WERI-Rb-1 (cell line): Measurements from ENCODE around the gene SPINT3.

ENCODE experiments used
- DNase-seq: peaks from one replicate; pipeline ENCODE4 v3.0.0-alpha.2; 2020
- H3K27ac ChIP-seq: fragments of 250-450 bp; sonication (Bioruptor Pico); 2 replicates; pipeline ENCODE4 v1.5.1; 2020; ENCODE audit warnings: mild to moderate bottlenecking, moderate library complexity
- H3K27me3 ChIP-seq: fragments of 250-450 bp; sonication (Bioruptor Pico); 2 replicates; pipeline ENCODE4 v1.5.1; 2021; ENCODE audit warnings: mild to moderate bottlenecking, low read depth, moderate library complexity; ENCODE audit not compliant: insufficient read depth, severe bottlenecking
- H3K36me3 ChIP-seq: fragments of 250-450 bp; sonication (Bioruptor Pico); 2 replicates; pipeline ENCODE4 v1.5.1; 2020; ENCODE audit warnings: mild to moderate bottlenecking, moderate library complexity
- H3K4me3 ChIP-seq: 2 replicates; pipeline ENCODE4 v1.5.1; 2011; ENCODE audit warnings: low read depth, mild to moderate bottlenecking, control low read depth, low read length
- H3K9me3 ChIP-seq: fragments of 250-450 bp; sonication (Bioruptor Pico); 2 replicates; pipeline ENCODE4 v1.5.1; 2021; ENCODE audit warnings: mild to moderate bottlenecking, moderate library complexity; ENCODE audit not compliant: severe bottlenecking
- TF ChIP-seq, protein P1 (sequence below): IDR thresholded peaks from 2 replicates; pipeline ENCODE4 v1.5.1; 2011; ENCODE audit warnings: low read depth, mild to moderate bottlenecking, control low read depth, inconsistent platforms, low read length

Gene SPINT3

DNA sequence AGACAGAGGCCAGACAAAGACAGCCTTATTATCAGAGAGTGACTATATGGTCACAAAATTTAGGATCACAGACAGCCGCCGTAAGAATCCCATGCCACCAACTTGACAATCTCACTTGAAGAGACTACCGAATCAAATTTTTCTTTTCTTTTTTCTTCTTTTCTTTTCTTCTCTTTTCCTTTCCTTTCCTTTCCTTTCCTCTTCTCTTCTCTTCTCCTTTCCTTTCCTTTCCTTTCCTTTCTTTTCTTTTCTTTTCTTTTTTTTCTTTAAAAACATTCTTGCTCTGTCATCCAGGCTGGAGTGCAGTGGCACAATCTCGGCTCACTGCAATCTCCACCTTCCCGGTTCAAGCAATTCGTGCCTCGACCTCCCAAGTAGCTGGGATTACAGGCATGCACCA is 33.0 kb upstream of the SPINT3 start:
- Histone ChIP-seq H3K36me3 (no peaks in the 10 kb centered on the region), H3K27ac (no peak overlapping the region), H3K4me3 (no peak overlapping the region), H3K9me3 (peaks cover 3% of the 10 kb centered on the region), H3K27me3 (peaks cover 3% of the 10 kb centered on the region)
- DNase-seq: no peak
- TF ChIP-seq, protein P1, sequence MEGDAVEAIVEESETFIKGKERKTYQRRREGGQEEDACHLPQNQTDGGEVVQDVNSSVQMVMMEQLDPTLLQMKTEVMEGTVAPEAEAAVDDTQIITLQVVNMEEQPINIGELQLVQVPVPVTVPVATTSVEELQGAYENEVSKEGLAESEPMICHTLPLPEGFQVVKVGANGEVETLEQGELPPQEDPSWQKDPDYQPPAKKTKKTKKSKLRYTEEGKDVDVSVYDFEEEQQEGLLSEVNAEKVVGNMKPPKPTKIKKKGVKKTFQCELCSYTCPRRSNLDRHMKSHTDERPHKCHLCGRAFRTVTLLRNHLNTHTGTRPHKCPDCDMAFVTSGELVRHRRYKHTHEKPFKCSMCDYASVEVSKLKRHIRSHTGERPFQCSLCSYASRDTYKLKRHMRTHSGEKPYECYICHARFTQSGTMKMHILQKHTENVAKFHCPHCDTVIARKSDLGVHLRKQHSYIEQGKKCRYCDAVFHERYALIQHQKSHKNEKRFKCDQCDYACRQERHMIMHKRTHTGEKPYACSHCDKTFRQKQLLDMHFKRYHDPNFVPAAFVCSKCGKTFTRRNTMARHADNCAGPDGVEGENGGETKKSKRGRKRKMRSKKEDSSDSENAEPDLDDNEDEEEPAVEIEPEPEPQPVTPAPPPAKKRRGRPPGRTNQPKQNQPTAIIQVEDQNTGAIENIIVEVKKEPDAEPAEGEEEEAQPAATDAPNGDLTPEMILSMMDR: no peak

DNA sequence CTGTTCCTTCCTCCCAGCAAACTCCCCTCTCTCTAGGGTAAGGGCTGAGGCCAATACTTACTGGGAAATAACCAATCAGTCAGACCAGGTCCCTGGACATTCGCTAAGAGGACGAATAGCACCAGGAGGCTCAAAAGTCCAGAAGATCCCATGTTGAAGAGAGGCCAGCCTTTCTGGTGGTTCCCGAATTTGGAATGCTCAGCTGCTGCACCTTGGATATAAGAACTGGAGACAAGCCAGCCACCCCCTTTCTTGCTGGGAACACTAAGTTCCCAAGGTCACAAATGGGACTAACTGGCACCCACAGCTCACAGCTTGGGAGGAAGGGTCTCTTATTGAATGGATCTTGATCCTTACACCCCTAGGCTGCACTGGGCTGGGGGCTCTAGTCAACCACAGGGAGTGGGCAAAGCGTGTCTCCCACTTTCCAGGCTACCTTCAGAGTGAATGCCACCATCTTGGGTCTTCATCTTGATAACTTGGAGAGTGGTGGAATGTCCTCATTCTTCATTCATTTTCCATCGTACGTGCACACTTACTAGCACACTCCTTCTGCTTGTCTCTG is 31.9 kb upstream of the SPINT3 start, which contains the start of gene EPPIN:
Gene EPPIN (minus strand): TSS at position 196 of the 565 bp plus-strand sequence. CDS start 44 bp downstream, at position 152.
- H3K27me3 ChIP-seq: peaks cover 3% of the 10 kb centered on the region
- H3K4me3 ChIP-seq: no peak within 1 kb of the TSS
- TF ChIP-seq, protein P1: no peak

DNA sequence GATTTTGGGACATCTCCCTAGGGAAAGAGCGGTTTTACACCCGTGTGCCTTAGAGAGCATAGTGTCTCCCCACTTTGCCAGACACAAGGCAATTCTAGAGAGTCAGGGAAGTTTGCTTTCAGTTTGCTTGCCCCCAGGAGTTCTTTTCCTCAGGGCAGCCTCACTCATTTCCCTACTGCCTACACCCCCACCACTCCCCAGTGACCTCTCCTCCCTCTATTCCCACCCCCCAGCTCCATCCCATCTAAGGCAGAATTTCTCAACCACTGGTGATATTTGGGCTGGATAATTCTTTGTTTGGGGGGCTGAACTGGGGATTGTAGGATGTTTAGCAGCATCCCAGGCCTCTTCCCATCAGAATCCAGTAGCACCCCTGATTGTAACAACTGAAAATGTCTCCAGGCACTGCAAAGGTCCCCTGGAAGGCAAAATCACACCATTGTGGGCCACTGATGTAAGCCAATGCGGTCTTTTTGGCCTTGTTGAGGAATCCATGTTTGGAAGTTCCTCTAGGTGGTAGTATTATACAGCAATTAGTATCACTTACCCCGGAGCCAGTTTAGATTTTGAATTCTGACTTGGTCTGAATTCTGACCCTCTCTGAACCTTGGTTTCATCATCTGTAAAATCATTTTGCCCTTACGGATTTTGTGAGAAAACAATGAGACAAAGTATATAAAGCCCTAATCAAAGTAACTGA is 30.5 kb upstream of the SPINT3 start:
- Histone ChIP-seq H3K27me3 (peaks cover 3% of the 10 kb centered on the region), H3K4me3 (no peak overlapping the region), H3K27ac (no peak overlapping the region), H3K36me3 (no peaks in the 10 kb centered on the region), H3K9me3 (no peaks in the 10 kb centered on the region)
- DNase-seq: no peak
- TF ChIP-seq, protein P1: peak; percentile 25; the same call in 1 of the 2 replicates

More for the DNA sequence above, 31.9 kb upstream of the SPINT3 start, which contains the start of gene EPPIN:
- no peak for DNase-seq
- Histone ChIP-seq H3K9me3 (peaks cover 3% of the 10 kb centered on the region), H3K36me3 (no peaks in the 10 kb centered on the region), H3K27ac (no peak within 1 kb of the TSS)

DNA sequence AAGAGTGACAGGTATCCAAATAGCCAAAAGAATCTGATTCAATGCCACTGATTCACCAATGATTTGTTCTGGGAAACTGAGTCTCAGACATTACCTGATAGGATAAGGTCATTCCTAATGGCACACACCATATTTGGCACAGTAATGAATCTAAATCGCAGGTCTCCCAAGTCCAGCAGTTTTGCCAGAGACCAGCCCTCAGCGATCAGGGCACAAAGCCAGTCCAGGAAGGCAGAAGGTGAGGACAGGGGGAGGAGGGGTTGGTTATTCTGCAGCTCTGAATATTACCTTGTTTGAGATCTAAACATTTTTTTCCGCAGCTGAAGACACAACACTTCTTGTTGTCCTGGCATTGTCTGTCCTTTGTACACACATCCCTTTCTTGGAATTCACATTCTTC is 29.9 kb upstream of the SPINT3 start:
- Histone ChIP-seq H3K4me3 (no peak overlapping the region), H3K36me3 (no peaks in the 10 kb centered on the region), H3K9me3 (no peaks in the 10 kb centered on the region), H3K27ac (no peak overlapping the region), H3K27me3 (peaks cover 3% of the 10 kb centered on the region)
- TF ChIP-seq, protein P1: no peak
- DNase-seq: no peak

DNA sequence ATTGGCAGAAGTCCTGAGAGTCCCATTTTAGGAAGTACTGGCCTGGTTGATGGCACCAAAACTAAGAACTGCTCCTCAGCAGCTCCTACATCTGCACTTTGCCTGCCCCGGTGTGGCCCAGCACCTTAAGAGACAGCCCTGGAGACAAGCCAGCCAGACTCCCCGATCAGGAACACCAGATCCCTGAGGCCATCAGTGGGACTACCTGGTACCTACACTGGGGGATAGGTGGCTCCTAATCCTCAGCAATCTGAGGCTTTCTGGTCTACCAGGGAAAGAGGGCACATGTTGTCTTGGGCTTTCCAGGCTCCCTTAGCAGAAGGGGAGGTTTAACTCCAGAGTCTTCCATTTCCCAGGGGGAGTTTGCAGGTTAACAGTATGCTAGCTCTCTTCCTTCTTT is 24.0 kb upstream of the SPINT3 start, which contains the start of gene WFDC6:
Gene WFDC6 (minus strand): TSS at position 101 of the 400 bp plus-strand sequence. CDS start 75 bp downstream, at position 26.
- TF ChIP-seq, protein P1: no peak
- H3K36me3 ChIP-seq: no peaks in the 10 kb centered on the region
- no peak within 1 kb of the TSS for H3K27ac ChIP-seq
- H3K9me3 ChIP-seq: no peaks in the 10 kb centered on the region
- H3K27me3 ChIP-seq: no peaks in the 10 kb centered on the region
- H3K4me3 ChIP-seq: no peak within 1 kb of the TSS
- DNase-seq: no peak
